Keratinocyte (primary cell): ENCODE measurements around the gene CTDSPL. TPM values are rescaled to one million over a fixed set of nuclear protein-coding genes. Genes with fewer than 3 reads are reported as not detected.

Experiments
- DNase-seq: peaks from one replicate; pipeline ENCODE4 v3.0.0-alpha.2; 2011; ENCODE audit warnings: low read depth, missing footprints, low spot score
- FAIRE-seq: peaks from 2 replicates; lab custom pipeline; 2011; peaks lifted over from hg19 to GRCh38; lab: Jason Lieb, UNC
- H2AFZ ChIP-seq: 2 replicates; pipeline ENCODE4 v1.6.0; 2012; ENCODE audit warnings: low read length, control low read depth, inconsistent platforms; ENCODE audit not compliant: control insufficient read depth
- H3K27ac ChIP-seq: 2 replicates; pipeline ENCODE4 v1.5.1; 2011; ENCODE audit warnings: low read length; ENCODE audit not compliant: control insufficient read depth, insufficient read depth
- H3K27me3 ChIP-seq: 3 replicates; pipeline ENCODE4 v1.6.0; 2011; ENCODE audit warnings: low read length; ENCODE audit not compliant: control insufficient read depth, insufficient read depth; ENCODE audit errors: extremely low read depth
- H3K36me3 ChIP-seq, 2 experiments: 2 replicates in 1 of 2; 3 replicates in 1 of 2; pipeline ENCODE4 v1.5.1; 2011; ENCODE audit warnings: low read length in 2 of 2, mild to moderate bottlenecking in 1 of 2; ENCODE audit not compliant: control insufficient read depth in 2 of 2, insufficient read depth in 2 of 2; ENCODE audit errors: extremely low read depth in 1 of 2
- H3K4me1 ChIP-seq: 3 replicates; pipeline ENCODE4 v1.5.1; 2011; ENCODE audit warnings: low read length; ENCODE audit not compliant: control insufficient read depth, insufficient read depth; ENCODE audit errors: extremely low read depth
- H3K4me2 ChIP-seq: 3 replicates; pipeline ENCODE4 v1.6.0; 2011; ENCODE audit warnings: low read depth, low read length; ENCODE audit not compliant: control insufficient read depth, insufficient read depth; ENCODE audit errors: extremely low read depth
- H3K4me3 ChIP-seq, 3 experiments: fragments of 200-600 bp in 1 of 3; sonication (generic) in 1 of 3; 2 replicates in 2 of 3; 3 replicates in 1 of 3; pipeline ENCODE4 v1.5.1; 2011 to 2016; ENCODE audit warnings: low read length in 3 of 3, mild to moderate bottlenecking in 3 of 3, control low read depth in 2 of 3, inconsistent platforms in 1 of 3, low read depth in 1 of 3, mixed read lengths in 1 of 3, mixed run types in 1 of 3, moderate library complexity in 1 of 3; ENCODE audit not compliant: control insufficient read depth in 2 of 3, insufficient read depth in 2 of 3; ENCODE audit errors: extremely low read depth in 1 of 3
- H3K79me2 ChIP-seq: 2 replicates; pipeline ENCODE4 v1.6.0; 2012; ENCODE audit warnings: low read length; ENCODE audit not compliant: control insufficient read depth, insufficient read depth
- H3K9ac ChIP-seq: 3 replicates; pipeline ENCODE4 v1.6.0; 2011; ENCODE audit warnings: low read length; ENCODE audit not compliant: control insufficient read depth, insufficient read depth; ENCODE audit errors: extremely low read depth
- H3K9me1 ChIP-seq: 3 replicates; pipeline ENCODE4 v1.6.0; 2011; ENCODE audit warnings: low read length; ENCODE audit not compliant: control insufficient read depth, insufficient read depth; ENCODE audit errors: extremely low read depth
- H3K9me3 ChIP-seq: 2 replicates; pipeline ENCODE4 v1.5.1; 2012; ENCODE audit warnings: low read depth, low read length; ENCODE audit not compliant: control insufficient read depth
- H4K20me1 ChIP-seq: 3 replicates; pipeline ENCODE4 v1.6.0; 2011; ENCODE audit warnings: low read length; ENCODE audit not compliant: control insufficient read depth, insufficient read depth; ENCODE audit errors: extremely low read depth
- EZH2 ChIP-seq: IDR thresholded peaks from one replicate; pipeline ENCODE4 v1.6.1; 2012; ENCODE audit warnings: inconsistent platforms, mild to moderate bottlenecking, low read length, moderate library complexity
- dilution Hi-C: fragments of 300-500 bp; cut with MboI; formaldehyde crosslinking; loops from one replicate; pipeline ENCODE4 v1.7.0; 2020; ENCODE audit warnings: low sequenced_read_pairs; ENCODE audit not compliant: extremely low pct_ligation_motif_present
- polyA plus RNA-seq, 5 experiments: library from polyadenylated mRNA; depleted of rRNA in 3 of 5; stranded (reverse) in 3 of 5; stranded (forward) in 1 of 5; unstranded in 1 of 5; fragments of >200 nt; gene quantifications; 1 replicate in 1 of 5; 2 replicates in 3 of 5; 3 replicates in 1 of 5; pipeline versions ENCODE4 v1.2.1 to v1.2.3, GENCODE V29; 2011 to 2012; ENCODE audit warnings: missing spikeins in 2 of 5, low read depth in 1 of 5, low replicate concordance in 1 of 5
- TF ChIP-seq, protein P1 (sequence below), 3 experiments: IDR thresholded peaks in 1 of 3; conservative IDR thresholded peaks in 1 of 3; optimal IDR thresholded peaks in 1 of 3; 2 replicates in 2 of 3; 3 replicates in 1 of 3; pipeline versions ENCODE3 to v1.5.1; 2011; ENCODE audit warnings: low read length in 3 of 3, mild to moderate bottlenecking in 3 of 3, moderate library complexity in 2 of 3, control low read depth in 1 of 3, inconsistent platforms in 1 of 3; ENCODE audit not compliant: insufficient read depth in 2 of 3; ENCODE audit errors: extremely low read depth in 1 of 3

Gene CTDSPL
- polyA plus RNA-seq, 1 donor (not counting 4 experiments of a cell fraction or from before 2014, with no cell fraction given): 83.2 TPM

DNA sequence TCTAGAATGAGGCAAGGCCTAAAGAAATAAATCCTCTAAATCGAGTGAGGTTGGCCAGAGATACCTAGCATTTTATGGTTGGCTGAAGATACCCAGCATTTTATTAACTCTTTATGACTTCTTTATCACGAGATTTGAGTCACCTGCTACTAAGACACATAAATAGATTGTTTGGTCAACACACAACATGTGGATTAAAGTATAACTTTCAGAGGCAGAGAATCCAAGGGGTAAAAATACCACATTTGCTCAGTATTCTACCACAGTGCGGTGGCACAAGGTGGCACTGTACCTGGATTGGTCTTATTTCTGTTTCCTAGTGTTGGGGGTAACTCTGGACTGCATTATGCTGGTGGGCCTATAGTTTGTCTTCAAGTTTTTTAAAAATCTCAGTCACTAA lies 102.0 kb downstream of the CTDSPL start:
- FAIRE-seq: no peak
- dilution Hi-C loops: no loop called here

DNA sequence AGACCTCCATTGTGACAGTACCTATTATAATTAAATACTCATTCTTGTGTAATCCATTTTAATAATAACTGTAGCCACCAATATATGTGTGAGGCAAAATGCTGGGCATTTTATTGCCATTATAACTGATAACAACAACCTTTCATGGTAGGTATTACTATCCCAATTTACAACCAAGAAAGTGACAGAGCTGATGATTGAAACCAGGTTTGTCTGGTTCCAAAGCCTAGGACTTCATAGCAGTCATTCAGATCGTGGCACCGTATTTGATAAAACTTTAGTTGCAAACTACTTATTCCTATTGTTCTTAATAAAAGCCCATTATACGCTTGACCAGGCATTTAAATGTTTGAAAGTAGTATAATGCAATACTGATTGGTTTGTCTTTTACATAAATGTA lies 102.5 kb downstream of the CTDSPL start:
- FAIRE-seq: no peak
- H3K36me3 ChIP-seq: peaks cover 13 to 17% of the 10 kb centered on the region in 2 experiments
- dilution Hi-C loops: no loop called here

More for the DNA sequence above, 102.0 kb downstream of the CTDSPL start:
- H3K4me3 ChIP-seq: no peak overlapping the region
- no peaks in the 10 kb centered on the region for H3K79me2 ChIP-seq
- H3K9me3 ChIP-seq: no peaks in the 10 kb centered on the region
- no peak for TF ChIP-seq EZH2
- TF ChIP-seq, protein P1, sequence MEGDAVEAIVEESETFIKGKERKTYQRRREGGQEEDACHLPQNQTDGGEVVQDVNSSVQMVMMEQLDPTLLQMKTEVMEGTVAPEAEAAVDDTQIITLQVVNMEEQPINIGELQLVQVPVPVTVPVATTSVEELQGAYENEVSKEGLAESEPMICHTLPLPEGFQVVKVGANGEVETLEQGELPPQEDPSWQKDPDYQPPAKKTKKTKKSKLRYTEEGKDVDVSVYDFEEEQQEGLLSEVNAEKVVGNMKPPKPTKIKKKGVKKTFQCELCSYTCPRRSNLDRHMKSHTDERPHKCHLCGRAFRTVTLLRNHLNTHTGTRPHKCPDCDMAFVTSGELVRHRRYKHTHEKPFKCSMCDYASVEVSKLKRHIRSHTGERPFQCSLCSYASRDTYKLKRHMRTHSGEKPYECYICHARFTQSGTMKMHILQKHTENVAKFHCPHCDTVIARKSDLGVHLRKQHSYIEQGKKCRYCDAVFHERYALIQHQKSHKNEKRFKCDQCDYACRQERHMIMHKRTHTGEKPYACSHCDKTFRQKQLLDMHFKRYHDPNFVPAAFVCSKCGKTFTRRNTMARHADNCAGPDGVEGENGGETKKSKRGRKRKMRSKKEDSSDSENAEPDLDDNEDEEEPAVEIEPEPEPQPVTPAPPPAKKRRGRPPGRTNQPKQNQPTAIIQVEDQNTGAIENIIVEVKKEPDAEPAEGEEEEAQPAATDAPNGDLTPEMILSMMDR (optimal IDR thresholded peaks at IDR 0.05 in 1 of 3, IDR thresholded peaks at IDR 0.05 in 1 of 3, conservative IDR thresholded peaks at IDR 0.05 in 1 of 3; ENCODE audit: extremely low read depth in 1 of 3, insufficient read depth in 2 of 3, low read length in 3 of 3): no peak
- no peak overlapping the region for H2AFZ ChIP-seq
- no peaks in the 10 kb centered on the region for H4K20me1 ChIP-seq
- H3K4me1 ChIP-seq: peaks cover 3% of the 10 kb centered on the region
- peaks cover 11 to 13% of the 10 kb centered on the region in 2 experiments for H3K36me3 ChIP-seq
- no peak overlapping the region for H3K27ac ChIP-seq
- H3K9me1 ChIP-seq: no peaks in the 10 kb centered on the region
- no peak overlapping the region for H3K4me2 ChIP-seq
- no peaks in the 10 kb centered on the region for H3K27me3 ChIP-seq
- H3K9ac ChIP-seq: no peak overlapping the region
- DNase-seq: no peak

More for the DNA sequence above, 102.5 kb downstream of the CTDSPL start:
- Histone ChIP-seq H4K20me1 (no peaks in the 10 kb centered on the region), H3K9me3 (no peaks in the 10 kb centered on the region), H3K4me2 (no peak overlapping the region), H3K9me1 (no peaks in the 10 kb centered on the region), H3K27ac (no peak overlapping the region), H3K9ac (no peak overlapping the region), H3K4me1 (peaks cover 3% of the 10 kb centered on the region), H3K4me3 (no peak overlapping the region), H3K27me3 (no peaks in the 10 kb centered on the region), H2AFZ (no peak overlapping the region), H3K79me2 (no peaks in the 10 kb centered on the region)
- no peak for TF ChIP-seq EZH2
- TF ChIP-seq, protein P1 (optimal IDR thresholded peaks at IDR 0.05 in 1 of 3, IDR thresholded peaks at IDR 0.05 in 1 of 3, conservative IDR thresholded peaks at IDR 0.05 in 1 of 3; ENCODE audit: extremely low read depth in 1 of 3, insufficient read depth in 2 of 3, low read length in 3 of 3): no peak
- DNase-seq: no peak
